Karpas-422 (cell line): ENCODE results near the gene ELP1. TPM values are rescaled to one million over a fixed set of nuclear protein-coding genes. Genes with fewer than 3 reads are reported as not detected.
"Not testable (repeated sequence)": the region's sequence is repeated elsewhere in the genome, so short reads cannot be mapped to it uniquely, and the experiment has no call there.

Source experiments
- DNase-seq: peaks from one replicate; pipeline ENCODE4 v3.0.0-alpha.2; 2015
- H2AFZ ChIP-seq: fragments of 200-600 bp; sonication (generic); 2 replicates; pipeline ENCODE4 v1.6.1; 2014; ENCODE audit warnings: antibody characterized with exemption, low read length, mixed read lengths
- H3K27ac ChIP-seq: fragments of 200-600 bp; sonication (generic); 2 replicates; pipeline ENCODE4 v1.5.1; 2014; ENCODE audit warnings: mild to moderate bottlenecking, low read length, moderate library complexity
- H3K27me3 ChIP-seq: fragments of 200-600 bp; sonication (generic); 2 replicates; pipeline ENCODE4 v1.6.1; 2014; ENCODE audit warnings: low read length, mixed read lengths
- H3K36me3 ChIP-seq: fragments of 200-600 bp; sonication (generic); 2 replicates; pipeline ENCODE4 v1.6.1; 2014; ENCODE audit warnings: low read length, mixed read lengths; ENCODE audit not compliant: insufficient read depth
- H3K4me1 ChIP-seq: fragments of 200-600 bp; sonication (generic); 2 replicates; pipeline ENCODE4 v1.6.1; 2014; ENCODE audit warnings: mild to moderate bottlenecking, low read length, mixed read lengths
- H3K4me2 ChIP-seq: fragments of 200-600 bp; sonication (generic); 2 replicates; pipeline ENCODE4 v1.6.1; 2014; ENCODE audit warnings: low read length, low read depth, mild to moderate bottlenecking; ENCODE audit not compliant: poor library complexity, severe bottlenecking
- H3K4me3 ChIP-seq: fragments of 200-600 bp; sonication (generic); 2 replicates; pipeline ENCODE4 v1.5.1; 2014; ENCODE audit warnings: mild to moderate bottlenecking, antibody characterized with exemption, low read length, mixed read lengths
- H3K79me2 ChIP-seq: fragments of 200-600 bp; sonication (generic); 2 replicates; pipeline ENCODE4 v1.6.1; 2014; ENCODE audit warnings: mild to moderate bottlenecking, low read length, mixed read lengths
- H3K9ac ChIP-seq: fragments of 200-600 bp; sonication (generic); 2 replicates; pipeline ENCODE4 v1.6.0; 2014; ENCODE audit warnings: low read length
- H3K9me2 ChIP-seq: fragments of 200-600 bp; sonication (generic), shearing (Covaris generic); replicated peaks from 2 replicates; pipeline ENCODE4 v1.6.0; 2014; ENCODE audit warnings: mild to moderate bottlenecking, low read length, moderate library complexity; ENCODE audit not compliant: insufficient read depth
- H3K9me3 ChIP-seq: fragments of 300-700, 200-600 bp; sonication (generic); 2 replicates; pipeline ENCODE4 v1.6.1; 2014; ENCODE audit warnings: low read length, mixed read lengths
- H4K20me1 ChIP-seq: fragments of 200-600 bp; sonication (generic); 2 replicates; pipeline ENCODE4 v1.6.1; 2014; ENCODE audit warnings: mild to moderate bottlenecking, antibody characterized with exemption, low read length, low read depth; ENCODE audit not compliant: insufficient read depth
- total RNA-seq: library from RNA; depleted of rRNA; stranded (reverse); fragments of >200 nt; shearing (Covaris generic); gene quantifications from 2 replicates; pipeline ENCODE4 v1.2.3, GENCODE V29; 2014; ENCODE audit warnings: low replicate concordance

ELP1 gene
- total RNA-seq, 1 experiment from 2014 or later = 60.3 TPM

- not testable (repeated sequence) for H3K9ac ChIP-seq, H3K4me1 ChIP-seq, H3K36me3 ChIP-seq, H3K27me3 ChIP-seq, H3K4me2 ChIP-seq, H3K27ac ChIP-seq, H3K9me2 ChIP-seq, H3K4me3 ChIP-seq, H3K9me3 ChIP-seq, H4K20me1 ChIP-seq, DNase-seq, H3K79me2 ChIP-seq, H2AFZ ChIP-seq
Observed at GRCh38 chr9:108839561-108839960, 94.4 kb downstream of the ELP1 start.

- H3K9me3 ChIP-seq = no peaks in the 10 kb centered on the region
- DNase-seq = no peak
- H2AFZ ChIP-seq = no peak overlapping the region
- no peaks in the 10 kb centered on the region for H3K4me1 ChIP-seq
- H3K9me2 ChIP-seq = no peaks in the 10 kb centered on the region
- no peaks in the 10 kb centered on the region for H3K36me3 ChIP-seq
- no peak overlapping the region for H3K4me2 ChIP-seq
- no peaks in the 10 kb centered on the region for H3K27me3 ChIP-seq
- H3K4me3 ChIP-seq = no peak overlapping the region
- H3K9ac ChIP-seq = no peak overlapping the region
- no peaks in the 10 kb centered on the region for H4K20me1 ChIP-seq
- no peak overlapping the region for H3K27ac ChIP-seq
- H3K79me2 ChIP-seq = no peaks in the 10 kb centered on the region
Observed at GRCh38 chr9:108838017-108838416, 95.9 kb downstream of the ELP1 start.

- no peaks in the 10 kb centered on the region for H3K27me3 ChIP-seq
- no peaks in the 10 kb centered on the region for H3K36me3 ChIP-seq
- DNase-seq = no peak
- no peak overlapping the region for H3K4me3 ChIP-seq
- H3K4me2 ChIP-seq = no peak overlapping the region
- H3K79me2 ChIP-seq = no peaks in the 10 kb centered on the region
- no peaks in the 10 kb centered on the region for H4K20me1 ChIP-seq
- no peak overlapping the region for H3K9ac ChIP-seq
- H3K9me3 ChIP-seq = no peaks in the 10 kb centered on the region
- no peaks in the 10 kb centered on the region for H3K4me1 ChIP-seq
- H3K27ac ChIP-seq = no peak overlapping the region
- no peak overlapping the region for H2AFZ ChIP-seq
- no peaks in the 10 kb centered on the region for H3K9me2 ChIP-seq
Observed at GRCh38 chr9:108837530-108837929, 96.4 kb downstream of the ELP1 start.

- no peak for DNase-seq
- Histone ChIP-seq H3K79me2 (no peaks in the 10 kb centered on the region), H3K36me3 (no peaks in the 10 kb centered on the region), H3K9me2 (no peaks in the 10 kb centered on the region), H3K4me3 (no peak overlapping the region), H4K20me1 (no peaks in the 10 kb centered on the region), H3K9ac (no peak overlapping the region), H3K27me3 (no peaks in the 10 kb centered on the region), H3K27ac (no peak overlapping the region), H3K9me3 (no peaks in the 10 kb centered on the region), H3K4me2 (no peak overlapping the region), H2AFZ (no peak overlapping the region), H3K4me1 (no peaks in the 10 kb centered on the region)
Observed at GRCh38 chr9:108836781-108837180, 97.1 kb downstream of the ELP1 start.

- H4K20me1 ChIP-seq = no peaks in the 10 kb centered on the region
- H3K9me2 ChIP-seq = no peaks in the 10 kb centered on the region
- no peaks in the 10 kb centered on the region for H3K4me1 ChIP-seq
- H2AFZ ChIP-seq = no peak overlapping the region
- no peaks in the 10 kb centered on the region for H3K9me3 ChIP-seq
- H3K4me2 ChIP-seq = no peak overlapping the region
- H3K36me3 ChIP-seq = no peaks in the 10 kb centered on the region
- H3K79me2 ChIP-seq = no peaks in the 10 kb centered on the region
- H3K9ac ChIP-seq = no peak overlapping the region
- DNase-seq = no peak
- H3K27ac ChIP-seq = no peak overlapping the region
- no peak overlapping the region for H3K4me3 ChIP-seq
- no peaks in the 10 kb centered on the region for H3K27me3 ChIP-seq
Observed at GRCh38 chr9:108836319-108836718, 97.6 kb downstream of the ELP1 start.

GRCh38 chr9:108835831-108836230, 98.1 kb downstream of the ELP1 start:
- no peak for DNase-seq
- Histone ChIP-seq H3K36me3 (no peaks in the 10 kb centered on the region), H2AFZ (no peak overlapping the region), H3K79me2 (no peaks in the 10 kb centered on the region), H3K9me3 (no peaks in the 10 kb centered on the region), H3K27me3 (no peaks in the 10 kb centered on the region), H3K4me1 (no peaks in the 10 kb centered on the region), H3K9ac (no peak overlapping the region), H3K4me2 (no peak overlapping the region), H3K27ac (no peak overlapping the region), H3K9me2 (no peaks in the 10 kb centered on the region), H4K20me1 (no peaks in the 10 kb centered on the region), H3K4me3 (no peak overlapping the region)

GRCh38 chr9:108834959-108835665, 98.8 kb downstream of the ELP1 start:
- H3K36me3 ChIP-seq = no peaks in the 10 kb centered on the region
- H3K27ac ChIP-seq = no peak overlapping the region
- H3K27me3 ChIP-seq = no peaks in the 10 kb centered on the region
- H3K4me3 ChIP-seq = no peak overlapping the region
- H3K4me2 ChIP-seq = no peak overlapping the region
- H2AFZ ChIP-seq = no peak overlapping the region
- no peak for DNase-seq
- H3K4me1 ChIP-seq = no peaks in the 10 kb centered on the region
- H3K79me2 ChIP-seq = no peaks in the 10 kb centered on the region
- H3K9ac ChIP-seq = no peak overlapping the region
- no peaks in the 10 kb centered on the region for H3K9me2 ChIP-seq
- no peaks in the 10 kb centered on the region for H4K20me1 ChIP-seq
- no peaks in the 10 kb centered on the region for H3K9me3 ChIP-seq

GRCh38 chr9:108832179-108832500, 101.8 kb downstream of the ELP1 start:
- H3K27ac ChIP-seq = no peak overlapping the region
- H3K9ac ChIP-seq = no peak overlapping the region
- H3K9me3 ChIP-seq = no peaks in the 10 kb centered on the region
- no peak overlapping the region for H2AFZ ChIP-seq
- no peak overlapping the region for H3K4me3 ChIP-seq
- no peak overlapping the region for H3K4me2 ChIP-seq
- H3K79me2 ChIP-seq = no peaks in the 10 kb centered on the region
- DNase-seq = no peak
- no peaks in the 10 kb centered on the region for H3K4me1 ChIP-seq
- no peaks in the 10 kb centered on the region for H3K27me3 ChIP-seq
- no peaks in the 10 kb centered on the region for H3K9me2 ChIP-seq
- no peaks in the 10 kb centered on the region for H4K20me1 ChIP-seq
- H3K36me3 ChIP-seq = no peaks in the 10 kb centered on the region
